WTC11 (cell line): ENCODE data around the gene TEKTIP1. TPM values are rescaled to one million over a fixed set of nuclear protein-coding genes. Genes with fewer than 3 reads are reported as not detected.

ENCODE experiments used
- ATAC-seq: fragments of 200-7000 bp; cut with Tn5 transposase; 2 replicates; pipeline ENCODE4 v1.10.0; 2021; ENCODE audit warnings: mild to moderate bottlenecking, moderate library complexity
- CTCF ChIA-PET: fragments of 300-600 bp; sonication (Branson Sonifier 250); formaldehyde crosslinking; loops from one replicate; lab custom pipeline; 2021; ENCODE audit warnings: antibody characterized with exemption; lab: Charles Lee
- POLR2A ChIA-PET: fragments of 350-600 bp; sonication (Branson Sonifier 250); formaldehyde crosslinking; loops from one replicate; lab custom pipeline; 2021; ENCODE audit warnings: antibody characterized with exemption; lab: Charles Lee
- DNase-seq: peaks from one replicate; pipeline ENCODE4 v3.0.0; 2021; ENCODE audit warnings: low spot score
- H3K27ac Mint-ChIP-seq: 2 replicates; pipeline ENCODE4 v1.8.0; 2021; ENCODE audit warnings: mixed read lengths
- H3K27me3 Mint-ChIP-seq: 2 replicates; pipeline ENCODE4 v1.8.0; 2021; ENCODE audit warnings: low read depth, mild to moderate bottlenecking, moderate library complexity, mixed read lengths
- H3K36me3 Mint-ChIP-seq: 2 replicates; pipeline ENCODE4 v1.8.0; 2021; ENCODE audit warnings: mixed read lengths
- H3K4me1 Mint-ChIP-seq: 2 replicates; pipeline ENCODE4 v1.8.0; 2022; ENCODE audit warnings: mixed read lengths
- H3K4me3 Mint-ChIP-seq: 2 replicates; pipeline ENCODE4 v1.8.0; 2021; ENCODE audit warnings: mild to moderate bottlenecking, moderate library complexity, mixed read lengths
- H3K9me3 Mint-ChIP-seq: 2 replicates; pipeline ENCODE4 v1.8.0; 2021; ENCODE audit warnings: mixed read lengths
- AFF4 ChIP-seq: sonication (generic); formaldehyde crosslinking; IDR thresholded peaks from 2 replicates; pipeline ENCODE4 v1.8.1; 2023; ENCODE audit warnings: mild to moderate bottlenecking, missing genetic modification reagents, borderline replicate concordance
- ARID4B ChIP-seq: sonication (generic); formaldehyde crosslinking; IDR thresholded peaks from 2 replicates; pipeline ENCODE4 v1.8.0; 2023; ENCODE audit warnings: missing genetic modification reagents, mild to moderate bottlenecking, borderline replicate concordance
- ATF2 ChIP-seq: sonication (generic); formaldehyde crosslinking; IDR thresholded peaks from 2 replicates; pipeline ENCODE4 v1.8.1; 2022; ENCODE audit warnings: low read depth, missing genetic modification reagents, borderline replicate concordance
- EMX1 ChIP-seq: fragments of 250-450 bp; sonication (Bioruptor Pico); IDR thresholded peaks from 2 replicates; pipeline ENCODE4 v1.8.0; 2021; ENCODE audit warnings: mild to moderate bottlenecking
- ESRRA ChIP-seq: sonication (generic); formaldehyde crosslinking; IDR thresholded peaks from 2 replicates; pipeline ENCODE4 v1.8.1; 2022; ENCODE audit warnings: mild to moderate bottlenecking, missing genetic modification reagents, borderline replicate concordance
- FOXJ3 ChIP-seq: sonication (generic); formaldehyde crosslinking; IDR thresholded peaks from 2 replicates; pipeline ENCODE4 v1.9.0; 2021; ENCODE audit warnings: missing genetic modification reagents, mild to moderate bottlenecking, borderline replicate concordance
- GRHL2 ChIP-seq: fragments of 250-450 bp; sonication (Bioruptor Pico); IDR thresholded peaks from 2 replicates; pipeline ENCODE4 v1.8.0; 2022; ENCODE audit warnings: mild to moderate bottlenecking, moderate library complexity; ENCODE audit not compliant: insufficient replicate concordance, severe bottlenecking
- MYBL2 ChIP-seq: sonication (generic); formaldehyde crosslinking; IDR thresholded peaks from 2 replicates; pipeline ENCODE4 v1.8.1; 2023; ENCODE audit warnings: mild to moderate bottlenecking, moderate library complexity, missing genetic modification reagents
- SMAD4 ChIP-seq: sonication (generic); formaldehyde crosslinking; IDR thresholded peaks from 2 replicates; pipeline ENCODE4 v1.8.0; 2022; ENCODE audit warnings: mild to moderate bottlenecking, missing genetic modification reagents
- ZNF121 ChIP-seq: sonication (generic); formaldehyde crosslinking; IDR thresholded peaks from 2 replicates; pipeline ENCODE4 v1.8.0; 2023; ENCODE audit warnings: missing genetic modification reagents
- ZNF396 ChIP-seq: fragments of 250-450 bp; sonication (Bioruptor Pico); IDR thresholded peaks from 2 replicates; pipeline ENCODE4 v1.8.0; 2021; ENCODE audit warnings: mild to moderate bottlenecking, moderate library complexity, borderline replicate concordance
- ZNF416 ChIP-seq: fragments of 250-450 bp; sonication (Bioruptor Pico); IDR thresholded peaks from 2 replicates; pipeline ENCODE4 v1.9.0; 2021; ENCODE audit warnings: mild to moderate bottlenecking, inconsistent platforms
- ZNF512 ChIP-seq: sonication (generic); formaldehyde crosslinking; IDR thresholded peaks from 2 replicates; pipeline ENCODE4 v1.8.1; 2022; ENCODE audit warnings: missing genetic modification reagents, borderline replicate concordance
- ZNF532 ChIP-seq: fragments of 250-450 bp; sonication (Bioruptor Pico); IDR thresholded peaks from 2 replicates; pipeline ENCODE4 v1.9.0; 2021; ENCODE audit warnings: mild to moderate bottlenecking, borderline replicate concordance
- total RNA-seq: library from RNA; stranded (reverse); gene quantifications from 3 replicates; pipeline ENCODE4 v1.2.3, GENCODE V29; 2021
- TF ChIP-seq, protein P1 (sequence below): sonication (generic); formaldehyde crosslinking; IDR thresholded peaks from 2 replicates; pipeline ENCODE4 v1.8.1; 2023; ENCODE audit warnings: mild to moderate bottlenecking, missing genetic modification reagents, moderate library complexity
- TF ChIP-seq, protein P2 (sequence below): sonication (generic); formaldehyde crosslinking; IDR thresholded peaks from 2 replicates; pipeline ENCODE4 v1.8.0; 2022; ENCODE audit warnings: mild to moderate bottlenecking, missing genetic modification reagents

TEKTIP1 gene
- total RNA-seq, 1 experiment from 2014 or later, result 6.3 TPM

GRCh38 chr19:3548606-3549005 is 9.6 kb downstream of the TEKTIP1 start:
- Mint-ChIP-seq H3K27me3 (no peaks in the 10 kb centered on the region), H3K27ac (no peak overlapping the region), H3K9me3 (no peaks in the 10 kb centered on the region), H3K36me3 (no peaks in the 10 kb centered on the region), H3K4me1 (no peaks in the 10 kb centered on the region), H3K4me3 (no peak overlapping the region)
- ChIA-PET POLR2A (no interaction called here), CTCF (interaction anchor here (1.0 to 1.5 kb wide), 2 partner anchors 27 to 35 kb away, joined by 3 to 6 read pairs; no protein-coding TSS in a partner anchor)
- DNase-seq, result no peak
- no peak for ATAC-seq
- TF ChIP-seq ESRRA (CRISPR knock-in tag) (no peak), ZNF416 (CRISPR knock-in tag) (no peak), ZNF396 (CRISPR knock-in tag) (no peak), ARID4B (CRISPR knock-in tag) (no peak), GRHL2 (CRISPR knock-in tag) (no peak), ZNF512 (CRISPR knock-in tag) (no peak), EMX1 (CRISPR knock-in tag) (no peak), MYBL2 (CRISPR knock-in tag) (no peak), AFF4 (CRISPR knock-in tag) (no peak), ATF2 (CRISPR knock-in tag) (no peak), ZNF121 (CRISPR knock-in tag) (no peak), ZNF532 (no peak), FOXJ3 (CRISPR knock-in tag) (no peak), SMAD4 (no peak)
- TF ChIP-seq, protein P1, sequence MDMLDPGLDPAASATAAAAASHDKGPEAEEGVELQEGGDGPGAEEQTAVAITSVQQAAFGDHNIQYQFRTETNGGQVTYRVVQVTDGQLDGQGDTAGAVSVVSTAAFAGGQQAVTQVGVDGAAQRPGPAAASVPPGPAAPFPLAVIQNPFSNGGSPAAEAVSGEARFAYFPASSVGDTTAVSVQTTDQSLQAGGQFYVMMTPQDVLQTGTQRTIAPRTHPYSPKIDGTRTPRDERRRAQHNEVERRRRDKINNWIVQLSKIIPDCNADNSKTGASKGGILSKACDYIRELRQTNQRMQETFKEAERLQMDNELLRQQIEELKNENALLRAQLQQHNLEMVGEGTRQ (CRISPR knock-in tag), result no peak
- TF ChIP-seq, protein P2, sequence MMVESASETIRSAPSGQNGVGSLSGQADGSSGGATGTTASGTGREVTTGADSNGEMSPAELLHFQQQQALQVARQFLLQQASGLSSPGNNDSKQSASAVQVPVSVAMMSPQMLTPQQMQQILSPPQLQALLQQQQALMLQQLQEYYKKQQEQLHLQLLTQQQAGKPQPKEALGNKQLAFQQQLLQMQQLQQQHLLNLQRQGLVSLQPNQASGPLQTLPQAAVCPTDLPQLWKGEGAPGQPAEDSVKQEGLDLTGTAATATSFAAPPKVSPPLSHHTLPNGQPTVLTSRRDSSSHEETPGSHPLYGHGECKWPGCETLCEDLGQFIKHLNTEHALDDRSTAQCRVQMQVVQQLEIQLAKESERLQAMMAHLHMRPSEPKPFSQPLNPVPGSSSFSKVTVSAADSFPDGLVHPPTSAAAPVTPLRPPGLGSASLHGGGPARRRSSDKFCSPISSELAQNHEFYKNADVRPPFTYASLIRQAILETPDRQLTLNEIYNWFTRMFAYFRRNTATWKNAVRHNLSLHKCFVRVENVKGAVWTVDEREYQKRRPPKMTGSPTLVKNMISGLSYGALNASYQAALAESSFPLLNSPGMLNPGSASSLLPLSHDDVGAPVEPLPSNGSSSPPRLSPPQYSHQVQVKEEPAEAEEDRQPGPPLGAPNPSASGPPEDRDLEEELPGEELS (CRISPR knock-in tag), result no peak
